HG03175 (cell line): ENCODE results near the gene MLKL.
"Not testable (repeated sequence)": the region's sequence is repeated elsewhere in the genome, so short reads cannot be mapped to it uniquely, and the experiment has no call there.

Experiments
- ATAC-seq: cut with Tn5 transposase; IDR thresholded peaks from one replicate; pipeline ENCODE4 v1.9.1; 2021; ENCODE audit warnings: mild to moderate bottlenecking, moderate library complexity; ENCODE audit not compliant: unreplicated experiment

MLKL gene

DNA sequence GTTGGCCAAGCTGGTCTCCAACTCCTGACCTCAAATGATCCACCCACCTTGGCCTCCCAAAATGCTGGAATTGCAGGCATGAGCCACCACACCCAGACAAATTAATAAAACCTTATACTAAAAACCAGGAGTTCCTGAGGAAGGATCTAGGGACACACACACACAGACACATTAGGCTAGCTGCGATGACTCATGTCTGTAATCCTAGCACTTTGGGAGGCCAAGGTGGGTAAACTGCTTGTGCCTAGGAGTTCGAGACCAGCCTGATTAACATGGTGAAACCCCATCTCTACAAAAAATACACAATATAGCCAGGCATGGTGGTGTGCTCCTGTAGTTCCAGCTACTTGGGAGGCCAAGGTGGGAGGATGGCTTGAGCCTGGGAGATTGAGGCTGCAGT, 47.8 kb downstream of the MLKL start:
- not testable (repeated sequence) for ATAC-seq

DNA sequence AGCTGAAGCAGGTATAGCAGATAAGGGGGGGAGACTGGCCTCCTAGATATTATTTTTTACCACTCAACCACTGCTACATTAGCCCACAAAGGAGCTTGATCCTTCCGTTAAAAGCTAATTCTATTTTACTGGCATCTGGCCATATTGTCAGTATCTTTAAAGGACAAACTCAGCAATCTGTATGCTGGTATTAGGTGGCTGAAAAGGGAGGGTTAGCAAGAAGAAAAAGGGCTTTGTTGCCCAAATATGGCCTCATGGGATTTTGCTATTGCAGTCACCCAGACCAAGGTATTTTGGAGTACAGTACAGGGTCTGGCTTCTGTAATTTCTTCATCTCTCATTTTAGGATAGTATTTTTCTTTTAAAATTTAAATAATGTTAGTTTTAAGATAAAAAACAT, 48.4 kb downstream of the MLKL start:
- no peak for ATAC-seq

DNA sequence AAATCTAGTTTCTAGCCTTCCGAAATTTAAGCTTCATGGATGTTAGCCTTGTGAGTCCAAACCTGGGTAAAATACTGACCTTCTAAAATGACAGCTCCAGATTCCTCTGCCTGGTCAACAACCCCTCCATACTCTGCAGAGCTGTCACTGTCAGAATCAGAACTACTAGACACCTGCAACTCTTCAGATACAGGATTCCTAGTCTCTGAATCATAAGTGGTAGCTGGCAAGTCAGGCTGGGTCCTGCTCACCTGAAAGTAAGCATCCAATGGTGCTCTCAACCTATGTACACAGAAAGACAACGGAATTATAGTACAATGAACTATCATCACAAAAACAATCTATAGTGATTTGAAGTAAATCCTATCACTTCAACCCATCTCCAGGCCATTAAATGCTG, 48.8 kb downstream of the MLKL start:
- ATAC-seq: no peak

DNA sequence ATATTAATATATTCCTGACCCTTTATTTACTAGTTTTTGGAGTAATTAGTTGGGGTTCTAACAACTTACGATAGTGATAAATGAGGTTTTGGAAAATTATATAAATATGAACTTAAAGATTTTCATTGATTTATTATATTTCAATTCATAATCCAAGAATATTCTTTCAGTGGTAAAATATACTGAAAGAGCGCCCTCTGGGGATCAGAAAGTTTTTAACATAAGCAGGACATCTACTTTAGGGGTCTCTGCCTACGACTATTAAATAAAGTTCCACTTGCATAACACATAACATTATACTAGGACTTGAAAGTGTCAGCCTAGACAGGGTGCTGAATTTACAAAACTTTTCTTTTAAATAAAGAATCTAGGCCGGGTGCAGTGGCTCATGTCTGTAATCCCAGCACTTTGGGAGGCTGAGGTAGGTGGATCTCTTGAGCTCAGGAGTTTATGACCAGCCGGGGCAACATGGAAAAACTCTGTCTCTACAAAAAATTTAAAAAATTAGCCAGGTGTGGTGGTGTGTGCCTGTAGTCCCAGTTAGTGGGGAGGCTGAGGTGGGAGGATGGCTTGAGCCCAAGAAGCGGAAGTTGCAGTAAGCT, 49.6 kb downstream of the MLKL start:
- ATAC-seq: no peak

DNA sequence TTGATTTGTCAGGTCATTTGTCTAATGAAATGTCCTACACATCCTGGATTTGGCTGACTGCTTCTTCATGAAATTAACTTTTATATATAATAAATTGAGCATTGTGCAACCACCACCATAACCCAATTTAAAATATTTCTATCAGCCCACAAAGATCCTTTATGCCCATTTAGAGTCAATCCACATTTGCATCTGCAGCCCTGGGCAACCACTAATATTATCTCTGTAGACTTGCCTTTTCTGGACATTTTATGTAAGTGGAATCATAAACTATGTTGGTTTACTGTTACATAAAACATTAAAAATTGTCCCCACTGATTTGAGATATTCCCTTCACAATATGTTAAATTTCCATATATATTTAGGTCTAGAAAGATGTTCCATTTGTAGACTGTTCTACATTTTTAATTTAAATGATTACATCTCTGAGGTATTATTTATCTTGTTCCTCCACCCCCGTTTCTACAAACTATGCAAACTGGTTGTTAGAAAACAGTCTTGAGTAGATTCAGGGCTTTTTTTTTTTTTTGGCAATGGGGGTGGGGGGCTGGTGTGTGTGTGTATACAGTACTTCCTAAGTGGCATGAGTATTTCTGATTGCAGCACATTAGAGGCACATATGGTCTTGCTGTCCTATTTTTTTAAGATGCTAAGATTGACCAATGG, 50.7 kb downstream of the MLKL start:
- ATAC-seq: no peak

DNA sequence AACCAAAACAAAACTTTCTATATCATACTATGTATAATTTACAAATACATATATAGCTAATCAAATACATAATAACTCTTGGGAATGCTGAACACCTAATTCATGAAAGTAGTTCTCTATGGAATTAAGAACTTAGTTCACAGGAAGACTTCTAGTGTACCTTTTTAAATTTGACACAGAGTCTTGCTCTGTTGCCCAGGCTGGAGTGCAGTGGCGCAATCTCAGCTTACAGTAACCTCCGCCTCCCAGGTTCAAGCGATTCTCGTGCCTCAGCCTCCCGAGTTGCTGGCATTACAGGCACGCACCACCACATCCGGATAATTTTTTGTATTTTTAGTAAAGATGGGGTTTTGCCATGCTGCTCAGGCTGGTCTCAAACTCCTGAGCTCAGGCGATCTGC, 58.7 kb downstream of the MLKL start:
- no peak for ATAC-seq

DNA sequence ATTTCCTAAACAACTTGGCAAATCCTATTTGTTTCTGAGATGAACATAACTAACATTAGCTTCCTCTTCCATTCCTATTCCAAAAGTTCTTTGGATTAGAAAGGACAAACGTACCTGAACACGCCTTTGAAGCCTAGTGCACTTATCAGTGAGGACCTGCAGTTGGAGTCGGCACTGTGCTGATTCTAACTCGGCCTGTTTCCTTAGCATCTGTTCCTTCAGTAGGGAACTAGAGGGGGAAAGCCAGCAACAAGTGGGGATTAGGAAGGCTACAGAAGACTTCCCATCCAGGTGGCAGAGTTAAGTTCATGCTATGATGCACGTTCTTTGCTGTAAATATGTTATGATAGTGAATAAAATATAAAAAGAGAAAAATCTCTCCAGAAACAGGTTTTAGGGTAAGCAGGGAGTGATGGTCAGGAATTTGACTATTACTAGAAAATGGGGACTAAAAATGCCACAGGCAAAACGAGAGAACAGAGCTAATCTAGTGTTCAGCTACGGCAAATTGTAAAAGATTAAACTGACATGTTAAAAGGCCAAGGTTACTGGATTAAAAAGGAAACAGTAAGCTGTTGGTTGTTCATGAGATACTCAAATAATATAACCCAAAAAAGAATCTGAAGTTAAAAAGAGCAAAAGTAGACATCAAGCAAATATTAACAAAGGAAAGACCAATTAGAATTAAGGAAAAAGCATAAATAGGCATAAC, 62.8 kb downstream of the MLKL start:
- no peak for ATAC-seq

DNA sequence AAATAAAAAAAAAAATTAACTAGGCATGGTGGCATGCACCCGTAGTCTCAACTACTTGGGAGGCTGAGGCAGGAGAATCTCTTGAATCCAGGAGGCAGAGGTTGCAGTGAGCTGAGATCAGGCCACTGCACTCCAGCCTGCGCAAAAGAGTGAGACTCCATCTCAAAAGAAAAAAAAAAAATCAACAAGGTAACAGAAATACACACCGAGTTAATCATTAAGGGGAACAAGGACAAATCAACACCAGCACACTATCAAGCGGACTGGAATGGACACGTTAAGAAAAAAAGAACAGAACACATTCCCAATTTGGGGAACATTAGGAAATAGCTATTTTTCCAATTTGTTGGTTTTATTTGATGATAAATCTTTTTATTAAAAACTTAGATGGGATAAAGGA, 65.4 kb downstream of the MLKL start:
- ATAC-seq: no peak

DNA sequence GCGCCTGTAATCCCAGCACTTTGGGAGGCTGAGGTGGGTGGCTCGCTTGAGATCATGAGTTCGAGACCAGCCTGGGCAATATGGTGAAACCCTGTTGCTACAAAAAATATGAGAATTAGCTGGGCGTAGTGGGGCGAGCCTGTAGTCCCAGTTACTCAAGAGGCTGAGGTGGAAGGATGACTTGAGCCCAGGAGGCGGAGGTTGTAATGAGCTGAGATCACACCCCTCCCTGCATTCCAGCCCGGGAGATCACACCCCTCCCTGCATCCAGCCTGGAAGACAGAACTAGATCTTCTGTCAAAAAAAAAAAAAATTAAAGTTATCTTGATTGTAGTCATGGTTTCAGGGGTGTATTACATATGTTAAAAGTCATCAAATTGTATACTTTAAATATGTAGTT, 67.0 kb downstream of the MLKL start:
- no peak for ATAC-seq

DNA sequence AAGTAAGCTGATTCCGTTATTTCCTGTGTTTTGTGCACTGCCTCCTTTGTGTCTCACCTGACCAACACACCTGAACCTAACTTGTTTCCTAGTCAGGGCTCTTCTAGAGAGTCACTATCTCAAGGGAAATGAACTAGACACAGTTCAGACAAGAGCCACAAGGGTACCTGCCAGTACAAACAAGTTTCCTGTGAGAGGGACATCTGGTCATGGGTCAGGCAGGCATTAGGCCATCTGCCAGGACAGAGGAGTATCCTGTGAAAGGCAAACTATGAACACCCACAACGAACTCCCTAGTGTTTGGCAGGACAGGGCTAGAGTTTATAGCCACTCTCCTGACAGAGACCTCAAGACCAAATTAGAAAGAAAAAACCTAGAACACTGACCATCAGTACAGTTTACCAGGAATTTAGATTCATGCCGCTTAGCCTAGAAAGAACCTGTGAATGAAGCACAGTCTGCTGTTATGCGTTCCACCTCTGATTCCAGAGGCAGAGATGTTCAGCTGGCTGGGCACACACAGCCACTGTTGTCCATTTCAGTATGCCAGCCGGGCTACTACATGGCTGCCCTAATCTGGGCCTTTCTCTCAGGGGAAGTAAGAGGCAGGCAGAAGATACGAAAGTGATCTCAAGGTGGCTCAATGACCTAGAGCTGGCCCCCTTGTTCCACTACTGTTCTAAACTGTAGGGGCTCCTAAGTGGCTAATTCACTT, 73.0 kb downstream of the MLKL start:
- no peak for ATAC-seq

DNA sequence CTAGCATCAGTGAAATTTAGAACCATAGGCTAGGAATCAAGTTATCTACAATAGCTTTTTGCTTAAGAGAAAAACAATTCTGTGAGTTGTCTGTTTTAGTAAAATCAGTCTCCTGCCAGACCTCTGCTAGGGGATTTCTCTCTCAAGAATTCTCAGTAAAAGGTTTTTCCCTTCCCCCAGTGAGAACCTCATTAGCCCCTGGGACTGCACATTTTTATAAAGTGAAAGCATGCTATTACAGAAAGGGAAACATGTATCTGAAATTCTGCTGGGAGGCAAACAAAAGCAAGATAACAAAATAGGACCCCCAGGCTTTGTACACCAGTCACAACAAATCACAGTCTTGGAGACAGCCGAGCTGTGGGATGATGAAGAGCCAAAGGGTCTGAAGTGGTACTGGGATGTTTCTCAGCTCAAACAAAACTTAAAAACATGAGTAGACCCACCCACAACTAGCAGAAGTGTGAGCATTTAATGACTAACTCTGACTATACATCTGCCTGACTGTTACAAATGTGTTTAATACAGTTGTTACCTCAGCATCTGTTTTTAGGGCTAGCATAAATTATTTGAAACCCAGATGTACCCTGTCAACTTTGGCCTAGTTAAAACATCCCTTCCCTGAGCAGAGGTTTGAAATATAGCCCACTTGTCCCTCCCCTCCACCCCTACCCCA, 73.8 kb downstream of the MLKL start:
- no peak for ATAC-seq

DNA sequence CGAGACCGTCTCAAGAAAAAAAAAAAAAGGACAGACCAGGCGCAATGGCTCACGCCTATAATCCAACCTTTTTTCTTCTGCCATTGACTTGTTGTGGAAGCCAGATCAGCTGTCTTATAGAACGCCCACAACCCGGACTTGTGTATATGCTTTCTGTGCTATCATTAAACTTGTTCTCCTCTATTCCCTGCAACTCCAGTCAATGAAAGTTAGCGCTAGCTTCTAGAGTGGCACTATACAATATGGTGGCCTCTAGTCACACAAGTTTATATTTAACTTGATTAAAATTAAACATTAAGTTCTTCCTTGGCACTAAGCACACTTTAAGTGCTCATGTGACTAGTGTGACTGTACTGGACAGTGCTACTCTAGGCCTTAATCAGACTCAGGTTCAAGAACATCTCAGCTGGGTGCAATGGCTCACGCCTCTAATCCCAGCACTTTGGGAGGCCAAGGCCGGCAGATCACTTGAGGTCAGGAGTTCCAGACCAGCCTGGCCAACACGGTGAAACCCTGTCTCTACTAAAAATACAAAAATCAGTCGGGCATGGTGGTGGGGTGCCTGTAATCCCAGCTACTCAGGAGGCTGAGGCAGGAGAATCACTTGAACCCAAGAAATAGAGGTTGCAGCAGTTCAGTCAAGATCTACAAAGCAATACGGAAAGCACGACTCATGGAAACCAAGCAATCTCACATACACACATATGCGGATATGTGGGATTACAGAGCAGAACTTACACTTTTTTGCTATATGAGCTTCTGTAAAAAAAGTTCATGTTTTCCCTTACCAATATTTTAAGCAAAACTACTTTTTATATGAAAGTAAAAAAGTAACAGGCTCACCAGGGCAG, 74.9 kb downstream of the MLKL start:
- ATAC-seq: no peak

DNA sequence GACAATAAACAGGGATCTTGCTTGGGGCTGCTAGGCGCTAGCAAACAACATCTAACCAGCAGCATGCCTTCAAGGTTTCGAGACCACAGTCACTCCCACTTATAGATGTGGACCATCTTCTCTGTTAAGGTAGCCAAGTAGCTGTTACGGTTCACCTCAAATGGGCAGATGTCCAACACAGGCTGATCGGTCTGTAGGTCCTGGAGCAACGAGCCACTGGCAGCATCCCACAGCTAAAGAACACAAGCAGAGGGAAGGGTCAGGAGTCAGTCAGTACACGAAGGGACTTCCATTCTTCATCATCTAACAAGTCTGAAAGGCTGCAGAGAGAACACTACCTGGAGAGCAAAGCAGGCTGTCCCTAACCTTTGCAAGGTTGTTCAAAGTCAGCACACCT, 76.8 kb downstream of the MLKL start:
- no peak for ATAC-seq

DNA sequence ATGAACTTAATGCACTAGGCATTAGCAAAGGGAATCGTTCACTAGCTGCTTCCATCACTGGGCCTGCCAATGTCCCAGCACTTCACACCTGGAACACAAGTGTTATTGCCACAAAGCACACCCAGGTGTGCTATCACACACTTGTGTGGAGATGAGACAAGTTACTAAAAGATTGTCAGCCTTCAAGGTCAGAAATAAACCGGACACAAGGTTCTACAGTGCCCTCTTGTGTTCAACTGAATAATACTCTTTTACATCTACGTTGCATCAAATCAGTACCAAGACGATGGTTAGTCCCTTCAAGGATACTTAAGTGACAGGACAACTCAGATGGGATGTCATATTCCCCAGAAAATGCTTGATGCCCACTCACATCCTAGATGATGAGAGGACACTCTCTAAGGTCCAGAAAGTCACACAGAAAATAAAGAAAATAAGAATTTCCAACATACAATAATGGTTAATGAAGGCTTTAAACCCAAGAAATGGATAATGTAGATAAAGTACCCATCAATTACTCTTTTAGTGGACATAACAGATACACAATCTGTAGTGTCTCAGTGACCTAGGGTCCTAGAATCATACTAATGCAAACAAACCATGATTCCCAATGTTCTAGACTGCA, 77.3 kb downstream of the MLKL start:
- no peak for ATAC-seq

DNA sequence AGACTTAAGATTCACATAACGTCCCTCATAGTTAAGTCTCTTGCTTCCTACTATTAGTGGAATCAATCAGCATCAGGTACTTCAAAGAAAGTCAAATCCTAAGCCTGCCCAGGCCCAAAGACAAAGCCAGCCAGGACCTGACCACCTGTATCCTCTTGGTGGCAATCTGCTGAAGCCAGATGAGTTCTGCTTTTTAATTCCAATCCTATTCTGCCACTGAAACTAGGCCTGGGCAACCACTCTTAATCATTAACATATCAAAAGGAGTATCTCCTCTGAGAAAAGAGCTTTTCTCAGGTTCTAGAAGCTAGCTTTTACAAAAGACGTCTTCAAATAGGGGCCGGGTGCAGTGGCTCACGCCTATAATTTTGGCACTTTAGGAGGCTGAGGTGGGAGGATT, 78.7 kb downstream of the MLKL start:
- no peak for ATAC-seq
